Activated CD4-positive, CD25-positive, alpha-beta regulatory T cell treated with anti-CD3 and anti-CD28 coated beads, Interleukin-2, amount 50 U/mL, for 16 hours (primary cell): ENCODE results near the gene TSPAN31.

ENCODE experiments used
- DNase-seq: peaks from one replicate; pipeline ENCODE4 v3.0.0-alpha.2; 2020; ENCODE audit warnings: low read depth, low spot score

Gene TSPAN31

DNA sequence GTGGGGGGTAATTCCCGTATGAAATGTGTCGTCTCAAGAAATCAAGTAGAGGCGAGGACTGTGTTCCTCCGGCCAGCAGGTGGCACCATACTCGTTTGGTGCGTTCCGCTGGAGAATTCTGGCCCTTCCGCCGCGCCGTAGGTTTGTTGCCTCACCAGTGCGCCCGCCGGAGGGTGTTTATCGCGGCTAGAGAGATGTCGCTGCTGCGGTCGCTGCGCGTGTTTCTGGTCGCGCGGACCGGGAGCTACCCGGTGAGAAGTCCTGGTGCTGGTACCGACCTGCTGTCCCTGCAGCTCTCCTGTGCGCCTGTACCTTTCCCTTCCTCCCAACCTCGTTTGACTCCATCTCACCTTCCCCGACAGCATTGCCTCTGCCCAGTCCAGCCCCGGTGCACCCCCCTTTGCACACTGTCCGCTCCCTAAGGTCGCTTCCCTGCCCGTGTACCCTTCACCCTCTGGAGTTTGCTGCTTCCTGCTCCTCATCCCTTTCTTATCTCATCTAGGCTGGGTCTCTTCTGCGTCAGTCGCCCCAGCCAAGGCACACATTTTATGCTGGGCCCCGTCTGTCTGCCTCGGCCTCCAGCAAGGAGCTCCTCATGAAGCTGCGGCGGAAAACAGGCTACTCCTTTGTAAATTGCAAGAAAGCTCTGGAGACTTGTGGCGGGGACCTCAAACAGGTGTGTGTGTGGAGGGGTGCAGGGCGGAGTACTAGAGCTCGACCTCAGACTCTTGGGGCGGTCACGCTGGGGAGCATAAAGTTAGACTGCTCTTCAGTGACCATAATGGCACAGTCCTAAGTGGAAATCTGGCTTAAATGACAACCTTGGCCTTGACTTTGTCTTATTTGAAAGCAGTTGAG lies 38.0 kb downstream of the TSPAN31 start, which contains the start of gene TSFM:
Gene TSFM, plus strand, starts transcription at position 180 of the 858 bp plus-strand sequence. Its CDS starts 15 bp downstream, at position 195.
- DNase-seq = peak; percentile 97

DNA sequence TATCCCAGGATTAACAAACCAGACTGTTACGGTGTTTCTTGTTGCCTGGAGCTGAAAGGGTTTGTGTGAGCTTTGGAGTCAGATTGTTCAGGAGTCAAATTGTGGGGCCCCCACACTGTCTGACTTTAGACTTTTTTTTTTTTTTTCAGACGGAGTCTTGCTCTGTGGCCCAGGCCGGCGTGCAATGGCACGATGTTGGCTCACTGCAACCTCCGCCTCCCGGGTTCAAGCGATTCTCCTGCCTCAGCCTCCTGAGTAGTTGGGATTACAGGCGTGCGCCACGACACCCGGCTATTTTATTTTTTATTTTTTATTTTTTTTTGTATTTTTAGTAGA lies 38.6 kb downstream of the TSPAN31 start:
- DNase-seq = no peak

DNA sequence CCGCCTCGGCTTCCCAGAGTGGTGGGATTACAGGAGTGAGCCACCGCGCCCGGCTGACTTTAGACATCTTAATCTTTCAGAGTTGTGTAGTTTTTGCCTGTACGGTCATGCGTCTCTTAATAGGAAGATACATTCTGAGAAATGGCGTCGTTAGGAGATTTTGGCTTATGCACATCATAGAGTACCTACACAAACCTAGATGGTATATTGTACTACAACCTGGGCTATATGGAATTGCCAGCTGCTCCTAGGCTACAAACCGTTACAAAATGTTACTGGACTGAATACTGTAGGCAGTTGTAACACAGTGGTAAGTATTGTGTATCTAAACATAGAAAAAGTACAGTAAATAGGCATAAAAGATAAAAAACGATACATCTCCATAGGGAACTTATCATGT lies 39.0 kb downstream of the TSPAN31 start:
- DNase-seq = no peak

- no peak for DNase-seq
Measured at GRCh38 chr12:57793920-57794319, 49.1 kb downstream of the TSPAN31 start.

DNA sequence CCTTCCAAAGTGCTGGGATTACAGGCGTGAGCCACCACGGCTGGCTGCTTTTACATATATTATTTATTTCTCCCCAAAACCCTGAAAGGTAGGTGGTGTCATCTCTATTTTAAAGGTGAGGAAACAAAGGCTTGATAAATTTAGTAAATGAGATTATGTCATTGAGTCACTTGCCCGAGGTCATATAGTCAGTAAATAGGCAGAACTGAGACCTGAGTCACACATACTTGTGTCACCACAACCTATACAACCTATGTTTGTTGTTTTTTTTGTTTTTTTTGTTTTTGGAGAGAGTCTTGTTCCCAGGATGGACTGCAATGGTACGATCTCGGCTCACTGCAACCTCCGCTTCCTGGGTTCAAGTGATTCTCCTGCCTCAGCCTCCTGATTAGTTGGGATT lies 50.5 kb downstream of the TSPAN31 start:
- no peak for DNase-seq

DNA sequence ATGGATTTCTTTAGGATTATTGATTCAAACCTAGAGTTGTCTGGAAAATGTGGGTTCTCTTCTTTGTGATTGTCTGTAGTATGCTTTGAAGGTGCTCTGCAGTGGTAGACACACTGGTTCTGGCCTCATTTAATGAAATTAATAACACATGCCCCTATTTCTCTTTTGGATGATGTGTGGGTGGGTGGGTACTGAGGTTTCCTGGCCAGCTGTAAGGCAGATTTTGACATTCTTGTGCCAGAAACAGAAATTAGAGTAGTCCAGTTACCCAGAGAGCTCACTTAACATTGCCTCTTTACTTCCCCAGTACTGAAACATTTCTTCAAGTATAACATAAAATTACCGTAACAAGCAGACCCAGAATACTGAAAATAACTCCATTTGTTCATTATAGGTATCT lies 52.2 kb downstream of the TSPAN31 start:
- no peak for DNase-seq

GRCh38 chr12:57797933-57798332 lies 53.1 kb downstream of the TSPAN31 start:
- DNase-seq = no peak
